GM20000 (cell line): Measurements from ENCODE around the gene RAMP3.

ENCODE experiments used
- DNase-seq: peaks from one replicate; pipeline ENCODE4 v3.0.0; 2012; ENCODE audit warnings: low spot score
- TF ChIP-seq, protein P1 (sequence below): IDR thresholded peaks from 2 replicates; pipeline ENCODE4 v1.5.1; 2012; ENCODE audit warnings: mild to moderate bottlenecking, control low read depth; ENCODE audit errors: extremely low read depth, missing control alignments

The RAMP3 gene

DNA sequence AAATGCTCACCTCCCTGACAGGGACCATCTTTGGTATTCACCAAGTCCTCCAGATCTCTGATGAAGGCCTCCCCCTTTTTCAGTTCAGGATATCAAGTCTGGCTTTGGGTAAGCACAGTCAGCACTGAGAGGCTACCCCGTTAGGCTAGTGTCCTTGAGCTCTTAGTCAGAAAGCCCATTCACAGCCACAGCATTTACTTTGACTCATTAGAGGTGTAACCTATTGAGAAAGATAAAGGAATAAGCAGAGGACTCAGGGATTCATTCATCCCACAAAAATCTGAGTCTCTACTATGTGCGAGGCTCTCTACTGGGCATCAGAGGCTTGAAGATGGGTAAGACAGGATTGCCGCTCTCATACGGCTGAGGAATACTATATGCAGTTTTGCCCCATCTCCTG lies 14.0 kb upstream of the RAMP3 start:
- no peak for DNase-seq
- TF ChIP-seq, protein P1, sequence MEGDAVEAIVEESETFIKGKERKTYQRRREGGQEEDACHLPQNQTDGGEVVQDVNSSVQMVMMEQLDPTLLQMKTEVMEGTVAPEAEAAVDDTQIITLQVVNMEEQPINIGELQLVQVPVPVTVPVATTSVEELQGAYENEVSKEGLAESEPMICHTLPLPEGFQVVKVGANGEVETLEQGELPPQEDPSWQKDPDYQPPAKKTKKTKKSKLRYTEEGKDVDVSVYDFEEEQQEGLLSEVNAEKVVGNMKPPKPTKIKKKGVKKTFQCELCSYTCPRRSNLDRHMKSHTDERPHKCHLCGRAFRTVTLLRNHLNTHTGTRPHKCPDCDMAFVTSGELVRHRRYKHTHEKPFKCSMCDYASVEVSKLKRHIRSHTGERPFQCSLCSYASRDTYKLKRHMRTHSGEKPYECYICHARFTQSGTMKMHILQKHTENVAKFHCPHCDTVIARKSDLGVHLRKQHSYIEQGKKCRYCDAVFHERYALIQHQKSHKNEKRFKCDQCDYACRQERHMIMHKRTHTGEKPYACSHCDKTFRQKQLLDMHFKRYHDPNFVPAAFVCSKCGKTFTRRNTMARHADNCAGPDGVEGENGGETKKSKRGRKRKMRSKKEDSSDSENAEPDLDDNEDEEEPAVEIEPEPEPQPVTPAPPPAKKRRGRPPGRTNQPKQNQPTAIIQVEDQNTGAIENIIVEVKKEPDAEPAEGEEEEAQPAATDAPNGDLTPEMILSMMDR, result no peak

DNA sequence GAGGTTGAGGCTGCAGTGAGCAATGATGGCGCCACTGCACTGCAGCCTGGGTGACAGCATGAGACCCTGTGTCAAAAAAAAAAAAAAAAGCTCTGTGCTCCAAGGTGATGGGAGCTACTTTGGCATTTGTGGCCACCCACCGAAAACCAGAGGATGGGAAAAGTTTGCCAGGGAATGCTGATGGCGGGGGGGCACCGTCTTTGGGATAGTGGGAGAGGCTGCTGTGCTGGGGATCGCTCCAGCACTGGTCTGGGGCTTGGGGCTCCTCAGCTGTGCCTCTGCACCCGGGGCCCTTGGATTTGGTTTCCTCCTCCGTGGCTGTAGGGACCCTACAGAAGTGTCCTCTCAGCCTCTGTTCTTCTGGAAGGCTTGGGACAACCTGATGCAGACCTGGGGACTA lies 11.7 kb upstream of the RAMP3 start:
- TF ChIP-seq, protein P1, result no peak
- no peak for DNase-seq

DNA sequence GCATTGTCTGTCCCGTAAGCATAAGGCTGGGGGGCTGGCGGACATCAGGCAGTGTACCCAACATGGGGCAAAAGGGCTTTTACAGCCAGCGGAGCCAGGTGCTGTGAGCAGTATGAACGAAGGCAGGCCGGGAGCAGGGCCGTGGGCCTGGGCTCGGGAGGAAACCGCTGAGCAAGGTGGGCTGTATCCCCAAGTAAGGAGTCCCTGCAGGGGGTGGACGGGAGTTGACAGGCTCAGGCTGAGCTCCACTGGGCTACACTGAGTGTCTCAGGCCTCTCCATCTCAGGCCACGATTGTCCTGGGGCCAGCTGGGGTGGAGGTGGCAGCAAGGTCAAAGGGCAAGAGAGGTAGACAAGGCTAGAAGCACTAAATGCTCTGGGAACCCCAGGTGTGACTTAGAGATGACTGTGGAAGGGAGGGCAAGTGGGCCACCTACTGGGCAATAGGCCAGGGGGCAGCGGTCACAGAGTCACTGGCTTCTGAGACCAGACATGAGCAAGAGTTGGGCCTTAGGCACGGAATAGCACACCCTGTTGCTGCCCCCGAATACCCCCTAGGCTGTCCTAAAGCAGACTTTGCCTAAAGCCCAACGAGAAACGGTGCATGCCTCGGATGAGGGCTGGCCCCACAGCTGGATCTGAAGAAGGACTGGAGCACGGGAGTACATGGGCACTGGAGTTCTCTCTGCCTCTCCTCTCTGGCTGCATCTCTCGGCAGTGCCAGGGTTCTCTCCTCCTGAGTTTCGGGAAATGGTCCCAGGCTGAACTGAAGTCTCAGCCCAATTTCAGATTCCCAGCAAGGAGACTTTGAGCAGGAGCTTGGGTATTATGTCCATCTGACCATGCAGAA lies 10.8 kb upstream of the RAMP3 start:
- TF ChIP-seq, protein P1, result no peak
- DNase-seq, result no peak

DNA sequence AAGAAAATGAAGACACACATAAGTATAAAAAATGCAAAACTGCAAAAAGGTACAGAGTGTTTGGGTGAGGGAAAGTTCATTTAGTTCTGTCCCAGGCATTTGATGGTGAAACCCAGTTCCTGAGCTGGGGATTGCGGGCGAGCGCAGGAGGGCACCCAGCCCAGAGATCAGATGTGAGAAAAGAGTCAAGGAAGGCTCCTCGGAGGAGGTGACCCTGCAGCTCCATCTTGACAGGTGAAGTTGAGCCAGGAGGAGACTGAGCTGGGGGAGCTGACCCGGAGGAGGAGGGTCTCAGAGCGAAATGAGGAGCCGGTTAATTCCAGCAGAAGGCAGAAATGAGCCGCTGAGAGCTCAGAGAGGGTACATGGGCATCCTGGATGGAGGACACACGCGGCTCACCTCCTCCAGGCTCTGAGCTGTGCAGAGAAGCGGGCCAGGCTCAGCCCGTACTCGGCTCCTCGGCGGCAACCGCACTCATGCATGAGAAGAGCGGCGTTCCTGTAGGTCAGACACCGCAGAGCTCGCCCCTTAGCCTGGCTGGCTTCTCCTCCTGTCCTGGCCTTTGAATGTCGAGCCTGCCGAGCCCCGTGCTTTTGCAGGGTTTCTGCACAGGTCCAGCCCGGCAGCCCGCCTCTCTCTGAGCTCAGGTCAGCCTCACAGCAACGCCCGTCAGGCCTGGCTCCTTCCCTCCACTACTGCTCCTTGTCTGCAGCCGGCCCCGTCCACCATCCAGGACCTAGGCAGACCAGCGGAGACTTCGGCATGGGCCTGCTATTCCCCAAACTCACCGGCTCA lies 9.5 kb upstream of the RAMP3 start:
- TF ChIP-seq, protein P1, result no peak
- no peak for DNase-seq

DNA sequence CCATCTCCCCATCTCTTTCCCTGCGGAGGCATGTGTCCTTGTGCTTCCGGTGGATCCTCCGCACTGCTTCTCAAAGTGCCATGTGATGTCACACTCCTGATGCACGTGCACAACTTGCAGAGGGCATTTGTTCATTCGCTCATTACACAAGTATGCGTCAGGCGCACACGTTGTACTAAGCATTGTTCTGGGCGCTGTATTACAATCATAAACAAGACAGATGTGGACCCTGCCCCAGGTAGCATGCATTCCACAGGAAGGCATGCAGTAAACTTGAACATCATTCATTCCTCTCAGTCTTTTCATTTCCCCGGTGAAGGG lies 9.0 kb upstream of the RAMP3 start:
- DNase-seq, result no peak
- TF ChIP-seq, protein P1, result no peak

DNA sequence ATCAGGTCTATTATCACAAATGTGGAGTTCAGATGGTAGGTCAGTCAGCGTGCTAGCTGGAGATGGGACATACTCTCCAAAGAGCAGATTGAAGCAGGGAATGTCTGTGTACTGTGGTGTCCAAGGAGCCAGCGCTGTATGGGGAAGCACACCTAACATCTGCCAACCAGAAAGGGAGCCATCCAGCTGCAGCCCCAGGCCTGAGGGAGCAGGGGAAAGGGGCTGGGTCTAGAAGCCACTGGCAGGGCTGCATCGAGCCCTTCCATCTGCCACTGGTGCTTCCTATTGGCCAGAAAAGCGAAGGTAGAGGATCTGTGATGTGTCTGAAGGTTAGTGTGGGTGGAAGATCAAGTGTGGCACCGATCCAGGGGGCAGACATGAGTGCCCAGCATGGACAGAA lies 8.0 kb upstream of the RAMP3 start:
- DNase-seq, result no peak
- TF ChIP-seq, protein P1, result no peak

DNA sequence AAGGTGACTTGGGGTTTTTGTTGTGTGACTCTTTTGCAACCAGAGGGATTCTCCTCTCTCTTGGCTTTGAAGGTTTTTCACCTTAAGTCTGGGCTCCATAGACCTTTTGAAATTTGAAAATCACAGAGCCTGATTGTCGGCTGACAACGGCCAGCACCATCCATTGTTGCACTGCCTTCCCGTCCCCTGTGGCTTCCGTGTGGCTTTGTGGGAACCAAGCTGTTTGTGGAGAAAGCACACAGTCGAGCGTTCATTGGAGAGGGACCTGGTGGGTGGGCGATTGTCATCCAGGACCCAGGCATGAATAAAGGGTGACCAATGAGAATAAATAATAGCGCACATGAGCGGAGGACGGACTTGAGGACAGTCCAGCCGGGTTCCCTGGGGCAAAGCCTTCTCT lies 7.4 kb upstream of the RAMP3 start:
- DNase-seq, result no peak
- TF ChIP-seq, protein P1, result no peak
